GM19239 (cell line): ENCODE results near the gene SMCHD1.
"Not testable (repeated sequence)": the region's sequence is repeated elsewhere in the genome, so short reads cannot be mapped to it uniquely, and the experiment has no call there.

Experiments
- DNase-seq: peaks from one replicate; pipeline ENCODE4 v3.0.0; 2011; ENCODE audit warnings: low spot score; ENCODE audit not compliant: insufficient read length
- FAIRE-seq: peaks from 2 replicates; lab custom pipeline; 2011; peaks lifted over from hg19 to GRCh38; lab: Jason Lieb, UNC

The SMCHD1 gene

GRCh38 chr18:2714140-2714539, 58.6 kb downstream of the SMCHD1 start:
- DNase-seq (no peak), FAIRE-seq (peak; percentile 26)

GRCh38 chr18:2715990-2716389, 60.5 kb downstream of the SMCHD1 start:
- no peak for FAIRE-seq
- DNase-seq, result no peak

- FAIRE-seq, result no peak
Observed at GRCh38 chr18:2716394-2717326, 61.1 kb downstream of the SMCHD1 start.

GRCh38 chr18:2717407-2717806, 61.9 kb downstream of the SMCHD1 start:
- DNase-seq (no peak), FAIRE-seq (no peak)

More at GRCh38 chr18:2716394-2717326, 61.1 kb downstream of the SMCHD1 start:
- DNase-seq, result no peak

- DNase-seq, result no peak
- no peak for FAIRE-seq
Observed at GRCh38 chr18:2719040-2719439, 63.5 kb downstream of the SMCHD1 start.

- FAIRE-seq (no peak), DNase-seq (no peak)
Observed at GRCh38 chr18:2723207-2723606, 67.7 kb downstream of the SMCHD1 start.

GRCh38 chr18:2729757-2730156, 74.2 kb downstream of the SMCHD1 start:
- DNase-seq (no peak), FAIRE-seq (no peak)

GRCh38 chr18:2736823-2737222, 81.3 kb downstream of the SMCHD1 start:
- FAIRE-seq (no peak), DNase-seq (no peak)

- FAIRE-seq, DNase-seq: not testable (repeated sequence)
Observed at GRCh38 chr18:2740082-2740481, 84.6 kb downstream of the SMCHD1 start.

- FAIRE-seq (peak; percentile 67), DNase-seq (no peak)
Observed at GRCh38 chr18:2746274-2746673, 90.7 kb downstream of the SMCHD1 start.

- FAIRE-seq (no peak), DNase-seq (no peak)
Observed at GRCh38 chr18:2758309-2758708, 102.8 kb downstream of the SMCHD1 start.

- FAIRE-seq, result no peak
Observed at GRCh38 chr18:2774669-2775068, 119.1 kb downstream of the SMCHD1 start.

GRCh38 chr18:2776601-2777000, 121.1 kb downstream of the SMCHD1 start:
- FAIRE-seq (no peak), DNase-seq (no peak)

More at GRCh38 chr18:2774669-2775068, 119.1 kb downstream of the SMCHD1 start:
- no peak for DNase-seq

- DNase-seq, result no peak
Observed at GRCh38 chr18:2777241-2777640, 121.7 kb downstream of the SMCHD1 start.

GRCh38 chr18:2780750-2781149, 125.2 kb downstream of the SMCHD1 start:
- DNase-seq, result no peak
- FAIRE-seq, result peak; percentile 40

More at GRCh38 chr18:2777241-2777640, 121.7 kb downstream of the SMCHD1 start:
- no peak for FAIRE-seq

- FAIRE-seq, result no peak
- no peak for DNase-seq
Observed at GRCh38 chr18:2787225-2787624, 131.7 kb downstream of the SMCHD1 start.

GRCh38 chr18:2792395-2792794, 136.9 kb downstream of the SMCHD1 start:
- DNase-seq (no peak), FAIRE-seq (no peak)

- no peak for DNase-seq
- FAIRE-seq, result no peak
Observed at GRCh38 chr18:2794159-2794558, 138.6 kb downstream of the SMCHD1 start.

GRCh38 chr18:2797951-2798350, 142.4 kb downstream of the SMCHD1 start:
- DNase-seq (no peak), FAIRE-seq (peak; percentile 79)

- DNase-seq, result no peak
- no peak for FAIRE-seq
Observed at GRCh38 chr18:2799369-2799768, 143.8 kb downstream of the SMCHD1 start.
